Stimulated activated naive CD8-positive, alpha-beta T cell treated with anti-CD3 and anti-CD28 coated beads, Interleukin-15, Interleukin-2, amounts not matched to agents 100 ng/mL and 50 ng/mL, for 24 hours (primary cell): ENCODE data around the gene KLK2.
A peak's percentile ranks its signal among the peaks of the same experiment; 100 is the strongest.

Experiments
- H3K27ac Mint-ChIP-seq: one replicate; pipeline ENCODE4 v1.8.0; 2021; ENCODE audit warnings: mild to moderate bottlenecking, mixed read lengths
- H3K27me3 Mint-ChIP-seq: one replicate; pipeline ENCODE4 v1.8.0; 2021; ENCODE audit warnings: mixed read lengths
- H3K36me3 Mint-ChIP-seq: one replicate; pipeline ENCODE4 v1.8.0; 2021; ENCODE audit warnings: low read depth, mixed read lengths
- H3K4me1 Mint-ChIP-seq: one replicate; pipeline ENCODE4 v1.8.0; 2021; ENCODE audit warnings: low read depth, mixed read lengths
- H3K4me3 Mint-ChIP-seq: one replicate; pipeline ENCODE4 v1.8.0; 2021; ENCODE audit warnings: mild to moderate bottlenecking, mixed read lengths
- H3K9me3 Mint-ChIP-seq: one replicate; pipeline ENCODE4 v1.8.0; 2021; ENCODE audit warnings: mixed read lengths

The KLK2 gene

DNA sequence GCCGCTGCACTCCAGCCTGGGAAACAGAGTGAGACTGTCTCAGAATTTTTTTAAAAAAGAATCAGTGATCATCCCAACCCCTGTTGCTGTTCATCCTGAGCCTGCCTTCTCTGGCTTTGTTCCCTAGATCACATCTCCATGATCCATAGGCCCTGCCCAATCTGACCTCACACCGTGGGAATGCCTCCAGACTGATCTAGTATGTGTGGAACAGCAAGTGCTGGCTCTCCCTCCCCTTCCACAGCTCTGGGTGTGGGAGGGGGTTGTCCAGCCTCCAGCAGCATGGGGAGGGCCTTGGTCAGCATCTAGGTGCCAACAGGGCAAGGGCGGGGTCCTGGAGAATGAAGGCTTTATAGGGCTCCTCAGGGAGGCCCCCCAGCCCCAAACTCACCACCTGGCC lies at the start of gene KLK2:
Gene KLK2 (plus strand): TSS at position 384 of the 400 bp plus-strand sequence. CDS start 35 bp downstream, outside the sequence.
- Mint-ChIP-seq H3K4me3 (no peak within 1 kb of the TSS), H3K27ac (no peak within 1 kb of the TSS), H3K27me3 (peaks cover 23% of the 10 kb centered on the region), H3K4me1 (no peaks in the 10 kb centered on the region), H3K9me3 (no peaks in the 10 kb centered on the region), H3K36me3 (no peaks in the 10 kb centered on the region)

DNA sequence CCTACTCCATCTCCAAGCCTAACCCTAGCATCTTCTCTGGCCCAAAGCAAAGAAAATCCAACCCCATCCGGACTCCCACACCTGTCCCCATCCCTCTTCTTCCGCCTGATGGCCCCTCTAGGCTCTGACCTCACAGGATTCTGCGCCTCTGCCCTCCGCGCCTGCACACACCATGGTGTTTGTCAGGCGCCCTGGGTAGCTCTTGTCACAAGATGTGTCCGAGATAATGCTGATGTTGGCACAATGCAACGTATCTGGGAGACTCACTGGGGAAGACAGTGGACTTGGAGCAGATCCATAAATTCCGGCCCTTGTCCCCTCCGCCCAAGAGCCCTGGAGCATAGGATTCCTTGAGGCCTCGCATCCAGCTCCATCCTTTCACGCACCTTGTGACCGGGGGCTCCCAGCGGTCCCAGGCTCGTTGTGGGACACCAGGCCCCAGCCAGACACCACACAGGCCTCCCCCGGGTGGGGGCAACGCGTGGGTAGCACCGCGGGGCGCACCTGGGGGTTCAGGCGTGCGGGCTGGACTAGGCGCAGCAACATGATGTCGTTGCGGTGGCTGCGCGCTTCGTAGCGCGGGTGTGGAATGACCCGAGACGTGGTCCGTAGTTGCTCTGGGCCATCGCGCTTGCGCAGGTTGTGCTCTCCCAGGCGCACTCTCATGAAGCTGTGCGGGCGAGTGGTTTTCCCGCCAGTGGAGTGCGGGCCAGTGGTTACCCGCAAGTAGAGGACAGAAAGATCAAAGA lies 46.6 kb upstream of the KLK2 start:
- H3K4me1 Mint-ChIP-seq = no peaks in the 10 kb centered on the region
- H3K36me3 Mint-ChIP-seq = no peaks in the 10 kb centered on the region
- no peak overlapping the region for H3K4me3 Mint-ChIP-seq
- H3K27ac Mint-ChIP-seq = no peak overlapping the region
- no peaks in the 10 kb centered on the region for H3K9me3 Mint-ChIP-seq
- H3K27me3 Mint-ChIP-seq = peaks cover 54% of the 10 kb centered on the region

DNA sequence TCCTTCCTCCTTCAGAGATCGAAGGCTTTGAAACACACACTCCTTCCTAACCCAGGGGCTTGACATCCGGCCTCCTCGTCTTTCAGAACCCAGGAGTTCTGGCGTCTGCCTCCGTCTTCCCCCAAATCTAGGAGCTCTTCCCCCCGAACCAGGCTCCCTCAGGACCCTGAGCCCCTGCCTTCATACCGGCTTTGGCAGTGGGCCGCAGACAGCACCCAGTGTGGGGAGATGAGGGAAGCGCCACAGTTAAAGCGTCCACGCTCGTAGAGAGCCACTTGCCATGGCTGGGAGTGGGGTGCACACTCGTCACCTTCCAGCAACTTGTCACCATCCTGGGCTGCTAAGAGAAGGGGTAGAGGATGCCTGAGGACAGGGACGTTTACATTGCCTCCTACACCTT lies 45.8 kb upstream of the KLK2 start:
- no peaks in the 10 kb centered on the region for H3K4me1 Mint-ChIP-seq
- H3K9me3 Mint-ChIP-seq = no peaks in the 10 kb centered on the region
- no peak overlapping the region for H3K4me3 Mint-ChIP-seq
- H3K36me3 Mint-ChIP-seq = no peaks in the 10 kb centered on the region
- peaks cover 47% of the 10 kb centered on the region for H3K27me3 Mint-ChIP-seq
- no peak overlapping the region for H3K27ac Mint-ChIP-seq

DNA sequence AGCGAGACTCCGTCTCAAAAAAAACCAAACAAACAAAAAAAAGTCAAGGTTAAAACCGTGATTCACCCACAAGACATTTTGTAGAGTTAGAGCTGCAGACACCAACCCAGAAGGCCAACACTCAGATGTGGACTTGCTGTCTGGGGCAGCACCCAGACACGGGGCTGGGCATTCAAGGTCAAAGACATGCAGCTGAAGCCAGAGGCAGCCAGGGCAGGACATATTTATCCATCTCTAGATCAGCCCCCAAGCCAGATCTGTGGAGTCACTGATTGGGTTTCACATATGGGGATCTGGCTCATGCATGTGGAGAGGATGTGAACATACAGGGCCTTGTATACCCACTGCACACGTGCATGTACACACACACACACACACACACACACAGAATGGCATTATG lies 43.4 kb upstream of the KLK2 start:
- H3K4me3 Mint-ChIP-seq = no peak overlapping the region
- no peak overlapping the region for H3K27ac Mint-ChIP-seq
- peaks cover 50% of the 10 kb centered on the region for H3K27me3 Mint-ChIP-seq
- no peaks in the 10 kb centered on the region for H3K36me3 Mint-ChIP-seq
- H3K9me3 Mint-ChIP-seq = no peaks in the 10 kb centered on the region
- H3K4me1 Mint-ChIP-seq = no peaks in the 10 kb centered on the region

DNA sequence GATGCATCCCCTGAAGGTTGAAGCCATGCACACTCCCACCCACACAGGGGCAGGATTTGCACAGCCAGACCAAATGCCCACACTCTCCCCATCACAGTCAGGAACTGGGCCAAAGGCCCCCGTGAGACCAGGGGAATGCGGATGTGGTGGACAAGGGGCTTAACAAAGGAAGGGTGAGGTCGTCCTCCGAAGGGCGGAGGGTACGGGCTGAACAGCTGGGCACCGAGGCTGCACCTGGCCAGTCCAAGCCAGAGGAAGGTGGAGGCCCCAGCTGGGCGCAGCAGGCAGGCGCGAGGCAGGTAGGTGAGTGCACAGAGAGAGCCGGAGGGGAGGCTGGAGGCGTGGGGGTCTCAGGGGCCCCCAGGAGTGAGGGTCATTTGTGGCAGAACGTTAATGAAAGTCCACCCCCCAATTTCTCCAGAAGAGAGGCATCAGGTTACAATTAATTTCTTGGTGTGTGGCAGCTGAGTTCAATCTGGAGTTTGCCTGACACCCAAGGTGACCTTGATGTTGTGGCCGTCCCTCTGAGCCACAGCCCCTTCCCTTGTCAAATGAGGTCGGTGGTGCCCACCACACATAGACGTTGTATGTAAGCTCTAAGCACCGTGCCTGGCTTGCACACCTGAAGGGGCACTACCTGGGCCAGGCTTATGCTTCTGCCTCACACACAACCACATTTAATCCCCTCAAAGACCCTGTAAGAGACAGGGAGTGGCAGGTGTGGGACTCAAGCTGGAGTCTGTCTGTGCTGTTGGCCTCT lies 42.8 kb upstream of the KLK2 start:
- H3K4me3 Mint-ChIP-seq = no peak overlapping the region
- no peaks in the 10 kb centered on the region for H3K36me3 Mint-ChIP-seq
- H3K27me3 Mint-ChIP-seq = peaks cover 57% of the 10 kb centered on the region
- no peak overlapping the region for H3K27ac Mint-ChIP-seq
- no peaks in the 10 kb centered on the region for H3K4me1 Mint-ChIP-seq
- no peaks in the 10 kb centered on the region for H3K9me3 Mint-ChIP-seq

DNA sequence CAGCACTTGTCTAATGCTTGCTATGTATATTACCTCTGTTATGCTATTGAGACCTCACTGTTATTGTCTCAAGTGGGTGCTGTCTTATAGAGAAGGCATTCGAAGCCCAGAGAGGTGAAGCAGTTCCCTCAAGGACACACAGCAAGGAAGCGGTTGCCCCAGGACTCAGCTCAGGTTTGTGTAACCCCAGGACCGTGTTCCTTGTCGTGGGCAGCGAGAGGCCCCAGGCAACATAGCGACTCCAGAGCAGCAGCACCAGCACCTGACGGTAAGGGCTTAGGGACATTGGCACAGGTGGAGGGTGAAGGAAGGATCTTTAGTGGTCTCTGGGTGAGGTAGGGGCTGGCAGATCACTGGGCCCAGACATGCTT lies 42.2 kb upstream of the KLK2 start:
- H3K4me3 Mint-ChIP-seq = no peak overlapping the region
- no peak overlapping the region for H3K27ac Mint-ChIP-seq
- H3K4me1 Mint-ChIP-seq = no peaks in the 10 kb centered on the region
- no peaks in the 10 kb centered on the region for H3K9me3 Mint-ChIP-seq
- peaks cover 56% of the 10 kb centered on the region for H3K27me3 Mint-ChIP-seq
- H3K36me3 Mint-ChIP-seq = no peaks in the 10 kb centered on the region

DNA sequence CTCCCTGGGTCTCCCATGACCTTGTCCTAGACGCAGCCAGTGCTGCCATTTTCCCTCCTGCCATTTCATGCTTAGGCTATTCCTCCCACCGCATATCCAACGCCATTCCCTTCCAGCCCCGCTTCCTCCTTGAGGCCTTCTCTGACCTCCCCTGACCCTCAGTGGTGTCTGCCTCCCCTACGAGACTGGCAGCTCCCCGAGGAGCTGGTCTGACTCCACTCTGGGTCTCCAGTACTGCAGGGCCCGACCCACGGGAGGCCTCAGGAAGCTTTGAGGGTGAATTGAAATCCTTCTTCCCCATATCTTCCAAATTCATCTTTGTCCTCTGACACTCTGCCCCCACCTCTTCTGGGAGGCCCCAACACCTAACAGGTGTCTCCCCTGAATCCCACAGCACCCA lies 40.6 kb upstream of the KLK2 start:
- Mint-ChIP-seq H3K27ac (no peak overlapping the region), H3K4me1 (peaks cover 5% of the 10 kb centered on the region), H3K27me3 (peaks cover 65% of the 10 kb centered on the region), H3K36me3 (no peaks in the 10 kb centered on the region), H3K9me3 (no peaks in the 10 kb centered on the region), H3K4me3 (no peak overlapping the region)

DNA sequence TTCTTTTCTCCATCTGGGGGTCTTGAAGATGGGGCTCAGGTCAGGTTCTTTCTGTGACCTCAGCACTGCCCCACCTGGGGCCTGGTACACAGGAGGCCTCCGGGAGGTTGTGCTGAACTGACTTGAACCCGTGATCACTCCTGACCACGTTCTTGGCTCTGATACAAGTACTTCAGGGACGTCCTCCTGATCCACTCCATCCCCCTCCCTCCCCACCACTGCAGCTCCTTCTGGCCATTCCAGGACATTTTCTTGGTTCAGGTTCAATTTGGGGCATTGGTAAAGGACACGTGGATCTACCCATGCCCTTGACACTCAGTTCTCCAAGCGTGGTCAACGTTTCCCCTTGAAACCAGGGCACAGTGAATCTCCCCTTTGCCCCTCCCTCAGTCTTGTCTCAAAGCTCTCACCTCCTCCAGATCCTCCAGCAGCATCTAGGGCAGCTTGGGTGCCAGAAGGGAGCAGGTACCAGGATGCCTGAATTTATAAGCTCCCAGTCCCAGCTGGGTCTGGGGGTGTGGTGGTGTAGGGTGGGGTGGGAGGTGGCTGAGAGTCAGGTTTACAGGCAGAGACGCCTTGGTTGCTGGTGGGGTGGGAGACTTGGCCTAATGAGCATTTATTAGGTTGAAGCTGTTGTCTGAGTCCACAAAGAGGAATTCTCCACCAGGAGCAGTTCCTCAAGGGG lies 40.0 kb upstream of the KLK2 start, which contains the start of gene KLK15:
Gene KLK15 (minus strand): TSS at position 458 of the 685 bp plus-strand sequence. CDS start 2,082 bp downstream, outside the sequence.
- Mint-ChIP-seq H3K27ac (no peak within 1 kb of the TSS), H3K36me3 (no peaks in the 10 kb centered on the region), H3K27me3 (peaks cover 63% of the 10 kb centered on the region), H3K9me3 (no peaks in the 10 kb centered on the region), H3K4me3 (no peak within 1 kb of the TSS), H3K4me1 (peaks cover 5% of the 10 kb centered on the region)

DNA sequence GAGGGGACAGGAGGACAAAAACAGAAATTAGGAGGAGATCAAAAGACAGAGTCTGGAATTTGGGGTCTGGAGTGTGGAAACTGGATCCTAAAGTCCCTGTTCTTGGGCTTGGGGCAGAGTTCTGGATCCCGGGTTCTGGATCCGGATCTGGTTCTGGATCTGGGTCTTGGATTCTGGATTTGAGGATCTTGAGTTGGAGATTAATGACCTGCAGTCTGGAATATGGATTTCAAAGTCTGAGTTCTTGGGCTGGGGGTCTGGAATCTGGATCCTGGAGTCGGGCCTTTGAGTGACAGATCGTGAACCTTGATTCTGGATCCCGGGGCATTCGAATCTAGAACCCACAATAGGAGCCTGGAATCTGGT lies 39.5 kb upstream of the KLK2 start:
- Mint-ChIP-seq H3K4me3 (no peak overlapping the region), H3K27me3 (peaks cover 65% of the 10 kb centered on the region), H3K4me1 (peaks cover 5% of the 10 kb centered on the region), H3K36me3 (no peaks in the 10 kb centered on the region), H3K9me3 (no peaks in the 10 kb centered on the region), H3K27ac (no peak overlapping the region)

DNA sequence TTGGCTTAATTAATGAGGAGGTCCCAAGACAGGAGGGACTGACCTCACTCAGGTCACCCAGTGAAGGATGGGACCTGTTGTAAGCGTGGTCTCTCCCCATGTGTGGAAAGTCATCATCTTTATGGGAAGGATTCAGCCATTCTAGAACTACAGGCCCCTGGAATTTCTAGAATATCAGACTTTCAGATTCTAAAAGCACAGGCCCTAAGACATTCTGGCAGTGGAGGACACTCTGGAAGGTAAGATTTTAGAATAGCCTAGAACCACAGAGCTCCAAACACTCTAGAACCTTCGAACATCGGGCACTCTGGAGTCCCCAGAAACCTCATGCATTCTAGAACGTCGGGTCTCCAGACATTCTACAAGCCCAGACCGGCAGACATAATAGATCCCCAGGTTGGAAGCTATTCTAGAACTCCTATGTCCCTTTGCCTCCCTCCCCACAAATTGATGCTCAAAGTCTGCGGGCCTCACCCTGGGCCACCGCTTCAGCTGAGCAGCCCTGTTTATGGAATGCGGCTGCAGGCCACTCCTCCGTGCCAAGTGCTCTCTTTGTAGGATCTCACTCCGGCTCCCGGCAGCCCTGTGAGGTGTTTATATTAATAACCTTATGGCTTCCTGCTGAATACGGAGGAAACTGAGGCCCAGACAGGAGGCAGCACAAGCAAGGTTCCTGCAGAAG lies 38.0 kb upstream of the KLK2 start:
- peak overlapping the region; percentile 76 for H3K4me3 Mint-ChIP-seq
- H3K36me3 Mint-ChIP-seq = no peaks in the 10 kb centered on the region
- peaks cover 5% of the 10 kb centered on the region for H3K4me1 Mint-ChIP-seq
- peaks cover 54% of the 10 kb centered on the region for H3K27me3 Mint-ChIP-seq
- H3K27ac Mint-ChIP-seq = no peak overlapping the region
- no peaks in the 10 kb centered on the region for H3K9me3 Mint-ChIP-seq

DNA sequence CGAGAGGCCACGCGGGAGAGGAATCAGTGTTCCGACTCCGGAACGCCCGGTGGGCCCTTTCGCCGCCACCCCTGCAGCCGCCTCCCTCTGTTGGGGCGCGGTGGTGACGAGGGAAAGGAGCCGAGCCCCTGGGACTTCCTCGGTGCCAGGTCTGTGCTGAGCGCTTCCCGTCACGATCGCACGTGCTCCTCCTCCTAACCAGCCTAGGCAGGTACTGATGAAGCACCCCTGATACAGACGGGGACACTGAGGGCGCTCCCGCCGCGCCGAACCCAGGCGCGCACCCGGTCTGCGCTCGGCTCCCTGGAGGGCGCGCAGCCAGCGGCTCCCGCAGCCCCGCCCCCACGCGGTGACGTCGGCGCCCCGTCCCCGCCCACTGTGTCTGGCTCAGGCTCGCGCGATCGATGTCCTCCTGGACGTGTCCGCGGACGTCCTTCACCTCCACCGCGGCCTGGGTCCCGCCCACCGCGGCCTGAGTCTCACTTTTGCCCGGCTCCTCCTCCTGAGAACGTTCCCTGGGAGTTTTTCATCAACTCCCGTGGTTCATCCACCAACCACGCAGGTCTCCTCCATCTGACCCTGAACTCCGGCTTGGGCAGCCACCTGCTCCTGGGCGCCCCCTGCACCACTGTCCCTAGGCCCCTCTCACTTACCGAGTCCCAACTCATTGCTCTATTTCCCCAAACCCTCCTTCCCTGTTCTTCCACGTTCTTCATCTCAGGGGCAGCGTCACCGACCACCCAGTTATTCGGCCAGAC lies 37.3 kb upstream of the KLK2 start:
- no peak overlapping the region for H3K27ac Mint-ChIP-seq
- H3K36me3 Mint-ChIP-seq = no peaks in the 10 kb centered on the region
- H3K9me3 Mint-ChIP-seq = no peaks in the 10 kb centered on the region
- peaks cover 53% of the 10 kb centered on the region for H3K27me3 Mint-ChIP-seq
- H3K4me3 Mint-ChIP-seq = peak overlapping the region; percentile 76
- H3K4me1 Mint-ChIP-seq = peaks cover 5% of the 10 kb centered on the region

DNA sequence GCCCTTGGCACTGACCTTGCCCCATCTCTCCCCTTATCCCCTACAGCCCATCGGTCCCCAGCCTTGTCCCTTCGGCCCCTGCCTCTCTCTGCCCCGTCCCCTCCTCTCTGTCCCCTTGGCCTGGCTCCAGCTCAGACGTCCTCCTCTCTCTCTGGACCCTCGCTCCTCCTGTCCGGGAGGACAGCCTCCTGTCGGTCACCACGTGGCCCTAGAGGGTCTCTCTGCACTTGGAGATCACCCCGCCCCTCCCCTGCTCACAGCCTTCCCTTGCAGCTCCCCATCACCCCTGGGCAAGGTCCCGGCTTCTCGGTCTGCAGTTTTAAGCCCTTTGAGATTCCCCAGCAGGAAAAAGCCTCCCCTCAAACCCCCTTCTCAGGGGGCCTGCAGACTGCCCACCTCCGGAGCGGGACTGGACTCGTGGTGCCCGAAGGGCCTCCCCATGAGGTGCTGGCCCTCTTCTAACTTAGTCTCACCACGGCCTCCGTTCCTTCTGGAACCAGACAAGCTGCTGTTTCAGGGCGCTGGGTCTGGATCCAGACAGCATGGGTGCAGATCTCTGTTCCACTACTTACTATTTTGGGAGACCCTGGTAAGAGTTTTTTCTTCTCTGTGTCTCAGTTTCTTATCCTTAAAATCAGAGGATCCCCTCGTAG lies 36.6 kb upstream of the KLK2 start:
- no peaks in the 10 kb centered on the region for H3K9me3 Mint-ChIP-seq
- H3K4me3 Mint-ChIP-seq = peak overlapping the region; percentile 76
- no peak overlapping the region for H3K27ac Mint-ChIP-seq
- peaks cover 5% of the 10 kb centered on the region for H3K4me1 Mint-ChIP-seq
- H3K27me3 Mint-ChIP-seq = peaks cover 51% of the 10 kb centered on the region
- H3K36me3 Mint-ChIP-seq = no peaks in the 10 kb centered on the region

DNA sequence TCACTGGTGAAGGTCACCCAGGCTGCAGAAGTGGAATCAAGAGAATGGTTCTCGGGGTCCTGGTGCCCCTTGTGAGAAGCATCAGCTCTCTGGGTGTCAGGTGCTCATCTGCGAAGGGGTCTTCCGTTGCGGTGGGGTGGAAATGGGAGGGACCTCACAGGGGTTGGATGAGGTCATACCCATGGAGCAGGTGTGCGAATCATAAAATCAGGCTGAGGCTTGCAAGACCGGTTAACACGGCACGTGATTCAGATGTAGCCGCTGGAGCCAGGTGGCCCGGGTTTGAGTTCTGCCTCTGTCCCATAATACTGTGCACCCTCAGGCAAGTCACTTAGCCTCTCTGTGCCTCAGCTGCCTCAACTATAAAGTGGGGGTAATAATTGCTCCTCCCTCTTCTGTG lies 35.9 kb upstream of the KLK2 start:
- no peak overlapping the region for H3K4me3 Mint-ChIP-seq
- peaks cover 5% of the 10 kb centered on the region for H3K4me1 Mint-ChIP-seq
- H3K27me3 Mint-ChIP-seq = peaks cover 57% of the 10 kb centered on the region
- H3K36me3 Mint-ChIP-seq = no peaks in the 10 kb centered on the region
- H3K27ac Mint-ChIP-seq = no peak overlapping the region
- no peaks in the 10 kb centered on the region for H3K9me3 Mint-ChIP-seq

DNA sequence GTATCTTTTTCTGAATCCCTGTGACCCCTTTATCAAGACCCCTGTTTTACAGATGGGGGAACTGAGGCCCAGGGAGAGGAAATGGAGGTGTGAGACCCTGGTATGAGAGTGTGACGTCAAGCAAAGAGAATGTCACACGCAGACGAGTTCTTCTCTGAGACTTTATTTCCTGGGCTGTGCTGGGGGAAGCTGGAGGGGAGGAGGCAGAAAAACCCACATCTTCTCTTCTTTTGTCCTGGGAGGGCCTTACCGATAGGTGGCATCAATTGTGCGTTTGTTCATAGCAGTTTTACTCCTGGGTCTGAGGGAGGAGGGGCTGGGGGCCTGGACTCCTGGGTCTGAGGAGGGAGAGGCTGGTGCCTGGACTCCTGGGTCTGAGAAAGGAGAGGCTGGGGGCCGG lies 35.0 kb upstream of the KLK2 start:
- H3K4me1 Mint-ChIP-seq = peaks cover 5% of the 10 kb centered on the region
- H3K27me3 Mint-ChIP-seq = peaks cover 49% of the 10 kb centered on the region
- H3K9me3 Mint-ChIP-seq = peaks cover 3% of the 10 kb centered on the region
- no peaks in the 10 kb centered on the region for H3K36me3 Mint-ChIP-seq
- H3K27ac Mint-ChIP-seq = no peak overlapping the region
- H3K4me3 Mint-ChIP-seq = no peak overlapping the region
